ENCODE data around the gene SUV39H2. TPM values are rescaled to one million over a fixed set of nuclear protein-coding genes. Genes with fewer than 3 reads are reported as not detected.

Gene SUV39H2
- total and polyA plus RNA-seq, 2 experiments from 2014 or later = 8.0 to 15.5 TPM

DNA sequence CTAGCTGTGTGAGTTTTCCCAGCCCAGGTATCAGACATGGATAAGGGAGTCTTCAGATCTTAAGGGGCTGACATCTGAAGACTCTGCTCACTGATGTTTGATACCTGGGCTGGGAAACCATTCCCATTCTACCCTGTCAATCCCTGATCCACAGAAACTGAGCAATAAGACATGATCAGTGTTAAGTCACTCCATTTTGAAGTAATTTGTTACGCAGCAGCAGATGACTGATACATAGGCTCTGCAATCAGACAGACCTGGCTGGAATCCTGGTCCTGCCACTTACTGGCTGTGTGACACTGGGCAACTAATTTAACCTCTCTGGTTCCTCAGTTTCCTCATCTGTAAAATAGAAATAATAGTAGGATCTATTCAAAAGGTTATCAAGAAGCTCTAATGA is 68.6 kb downstream of the SUV39H2 start:
- H3K9me3 ChIP-seq (ENCODE audit: low read depth) = no peaks in the 10 kb centered on the region
- DNase-seq (ENCODE audit: low spot score) = no peak
- H4K20me1 ChIP-seq (ENCODE audit: insufficient read depth, poor library complexity, severe bottlenecking) = no peaks in the 10 kb centered on the region
- H3K27ac ChIP-seq = no peak overlapping the region
- no peak overlapping the region for H3K4me3 ChIP-seq
- no peaks in the 10 kb centered on the region for H3K9me2 ChIP-seq (replicated peaks; ENCODE audit: insufficient read depth)
- WGBS (ENCODE audit: low lambda C conversion rate, missing lambda C conversion rate) = 100% methylated on average over 1 of the region's 1 CpG
- H3K4me2 ChIP-seq = no peak overlapping the region
- no peaks in the 10 kb centered on the region for H3K36me3 ChIP-seq (replicated peaks; ENCODE audit: insufficient read depth, low read depth)
- H3K27me3 ChIP-seq = no peaks in the 10 kb centered on the region
- H2AFZ ChIP-seq = no peak overlapping the region
- TF ChIP-seq, protein P1, sequence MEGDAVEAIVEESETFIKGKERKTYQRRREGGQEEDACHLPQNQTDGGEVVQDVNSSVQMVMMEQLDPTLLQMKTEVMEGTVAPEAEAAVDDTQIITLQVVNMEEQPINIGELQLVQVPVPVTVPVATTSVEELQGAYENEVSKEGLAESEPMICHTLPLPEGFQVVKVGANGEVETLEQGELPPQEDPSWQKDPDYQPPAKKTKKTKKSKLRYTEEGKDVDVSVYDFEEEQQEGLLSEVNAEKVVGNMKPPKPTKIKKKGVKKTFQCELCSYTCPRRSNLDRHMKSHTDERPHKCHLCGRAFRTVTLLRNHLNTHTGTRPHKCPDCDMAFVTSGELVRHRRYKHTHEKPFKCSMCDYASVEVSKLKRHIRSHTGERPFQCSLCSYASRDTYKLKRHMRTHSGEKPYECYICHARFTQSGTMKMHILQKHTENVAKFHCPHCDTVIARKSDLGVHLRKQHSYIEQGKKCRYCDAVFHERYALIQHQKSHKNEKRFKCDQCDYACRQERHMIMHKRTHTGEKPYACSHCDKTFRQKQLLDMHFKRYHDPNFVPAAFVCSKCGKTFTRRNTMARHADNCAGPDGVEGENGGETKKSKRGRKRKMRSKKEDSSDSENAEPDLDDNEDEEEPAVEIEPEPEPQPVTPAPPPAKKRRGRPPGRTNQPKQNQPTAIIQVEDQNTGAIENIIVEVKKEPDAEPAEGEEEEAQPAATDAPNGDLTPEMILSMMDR (IDR thresholded peaks at IDR 0.05; ENCODE audit: poor library complexity) = no peak
- TF ChIP-seq EZH2 (IDR thresholded peaks at IDR 0.05; ENCODE audit: borderline replicate concordance) (no peak), EZH2phosphoT487 (IDR thresholded peaks at IDR 0.05; ENCODE audit: low read depth, severe bottlenecking, unreplicated experiment) (no peak)
- no peaks in the 10 kb centered on the region for H3K4me1 ChIP-seq (ENCODE audit: insufficient read depth)
- peaks cover 45% of the 10 kb centered on the region for H3K79me2 ChIP-seq

DNA sequence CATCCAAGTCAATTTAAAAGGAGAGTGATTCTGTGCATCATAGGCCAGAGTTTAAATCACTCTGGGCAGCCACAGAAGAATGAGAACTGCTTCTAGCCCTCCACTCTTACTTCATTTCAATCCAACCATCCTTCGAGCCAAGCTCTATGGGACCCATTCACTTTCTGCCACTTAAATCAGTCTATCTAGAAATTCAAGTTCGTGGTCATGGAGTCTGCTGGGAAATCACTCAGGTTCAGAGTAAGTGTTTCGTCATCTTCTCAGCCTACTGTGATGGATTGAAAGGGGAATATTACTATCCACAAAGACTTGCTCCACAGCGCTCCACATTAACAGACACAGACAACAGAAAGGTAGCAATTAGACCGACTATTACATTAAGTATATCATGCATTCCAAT is 70.6 kb downstream of the SUV39H2 start:
- no peak for TF ChIP-seq EZH2phosphoT487 (IDR thresholded peaks at IDR 0.05; ENCODE audit: low read depth, severe bottlenecking, unreplicated experiment)
- TF ChIP-seq, protein P1 (IDR thresholded peaks at IDR 0.05; ENCODE audit: poor library complexity) = no peak
- TF ChIP-seq EZH2 (IDR thresholded peaks at IDR 0.05; ENCODE audit: borderline replicate concordance) = no peak
- DNase-seq (ENCODE audit: low spot score) = no peak
- Histone ChIP-seq H3K27ac (no peak overlapping the region), H3K4me2 (no peak overlapping the region), H2AFZ (no peak overlapping the region), H3K4me3 (no peak overlapping the region), H3K9me2 (replicated peaks; ENCODE audit: insufficient read depth) (no peaks in the 10 kb centered on the region), H3K27me3 (no peaks in the 10 kb centered on the region), H4K20me1 (ENCODE audit: insufficient read depth, poor library complexity, severe bottlenecking) (no peaks in the 10 kb centered on the region), H3K9me3 (ENCODE audit: low read depth) (no peaks in the 10 kb centered on the region), H3K36me3 (replicated peaks; ENCODE audit: insufficient read depth, low read depth) (no peaks in the 10 kb centered on the region), H3K79me2 (peaks cover 54% of the 10 kb centered on the region), H3K4me1 (ENCODE audit: insufficient read depth) (peaks cover 6% of the 10 kb centered on the region)
- WGBS (ENCODE audit: low lambda C conversion rate, missing lambda C conversion rate) = 97% methylated on average over 5 of the region's 5 CpGs

DNA sequence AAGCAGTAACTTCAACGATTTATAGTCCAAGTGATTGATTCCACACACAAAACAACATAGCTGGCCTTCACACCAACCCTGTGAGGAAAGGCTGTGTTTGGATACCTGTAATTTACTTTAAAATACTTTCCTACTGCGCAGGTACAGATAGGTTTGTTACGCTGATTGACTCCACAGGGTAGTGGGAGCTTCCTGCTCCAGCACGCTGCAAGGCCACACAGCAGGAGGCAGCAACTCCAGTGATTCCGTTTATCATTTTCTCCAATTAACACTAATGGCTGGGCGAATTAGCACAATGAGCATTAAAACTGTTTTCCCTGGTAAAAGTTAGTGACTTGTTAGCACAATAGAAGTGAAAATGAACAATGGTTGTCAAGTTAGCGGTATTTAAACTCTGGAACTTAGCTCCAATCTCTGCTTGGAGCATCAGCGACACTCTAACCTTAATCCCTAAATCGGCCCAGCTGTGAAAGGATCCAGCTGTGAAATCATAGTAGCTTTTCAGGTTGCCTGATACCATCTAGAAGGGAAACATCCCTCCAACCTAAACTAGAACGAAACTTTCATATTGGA is 74.3 kb downstream of the SUV39H2 start:
- peak overlapping the region; percentile 85 for H3K4me2 ChIP-seq
- H3K27ac ChIP-seq = peak overlapping the region; percentile 89
- H3K9me3 ChIP-seq (ENCODE audit: low read depth) = no peaks in the 10 kb centered on the region
- no peaks in the 10 kb centered on the region for H3K27me3 ChIP-seq
- H4K20me1 ChIP-seq (ENCODE audit: insufficient read depth, poor library complexity, severe bottlenecking) = no peaks in the 10 kb centered on the region
- peaks cover 12% of the 10 kb centered on the region for H3K4me1 ChIP-seq (ENCODE audit: insufficient read depth)
- H3K79me2 ChIP-seq = peaks cover 49% of the 10 kb centered on the region
- TF ChIP-seq, protein P1 (IDR thresholded peaks at IDR 0.05; ENCODE audit: poor library complexity) = no peak
- TF ChIP-seq EZH2phosphoT487 (IDR thresholded peaks at IDR 0.05; ENCODE audit: low read depth, severe bottlenecking, unreplicated experiment) = no peak
- TF ChIP-seq EZH2 (IDR thresholded peaks at IDR 0.05; ENCODE audit: borderline replicate concordance) = no peak
- H3K36me3 ChIP-seq (replicated peaks; ENCODE audit: insufficient read depth, low read depth) = no peaks in the 10 kb centered on the region
- H3K4me3 ChIP-seq = peak overlapping the region; percentile 31
- no peaks in the 10 kb centered on the region for H3K9me2 ChIP-seq (replicated peaks; ENCODE audit: insufficient read depth)
- peak overlapping the region; percentile 86 for H2AFZ ChIP-seq
- WGBS (ENCODE audit: low lambda C conversion rate, missing lambda C conversion rate) = 17% methylated on average over 10 of the region's 10 CpGs
- DNase-seq (ENCODE audit: low spot score) = peak; percentile 20

Data from hepatocyte (in vitro differentiated cells).